Sigmoid colon (tissue), 7 donors: Measurements from ENCODE around the gene BIVM. TPM values are rescaled to one million over a fixed set of nuclear protein-coding genes. Genes with fewer than 3 reads are reported as not detected.

Experiments
- DNase-seq: peaks from one replicate; pipeline ENCODE4 v3.0.0-alpha.2; 2019
- H3K27ac ChIP-seq, 4 donors: fragments of 200-600 bp; sonication (generic); one replicate each; pipeline ENCODE4 v1.5.1; 2016 to 2019; ENCODE audit warnings: mild to moderate bottlenecking in 1 of 4
- H3K27me3 ChIP-seq, 3 donors: fragments of 200-600 bp; sonication (generic); one replicate each; pipeline ENCODE4 v1.5.1; 2019; ENCODE audit warnings: mild to moderate bottlenecking in 1 of 3
- H3K36me3 ChIP-seq, 4 donors: fragments of 200-600 bp; sonication (generic); one replicate each; pipeline ENCODE4 v1.5.1; 2016 to 2019
- H3K4me1 ChIP-seq, 4 donors: fragments of 200-600 bp; sonication (generic); one replicate each; pipeline ENCODE4 v1.5.1; 2017 to 2019
- H3K4me3 ChIP-seq, 4 donors: fragments of 200-600 bp; sonication (generic); one replicate each; pipeline ENCODE4 v1.5.1; 2017 to 2019; ENCODE audit warnings: mild to moderate bottlenecking in 2 of 4, moderate library complexity in 1 of 4
- H3K9me3 ChIP-seq, 4 donors: fragments of 200-600 bp in 3 of 4; sonication (generic) in 3 of 4; one replicate each; pipeline versions ENCODE4 v1.5.1 to v1.6.1; 2013 to 2019
- CTCF ChIP-seq, 4 experiments: fragments of 450-650 bp in 3 of 4; fragments of 200-600 bp in 1 of 4; IDR thresholded peaks; one replicate each; pipeline ENCODE4 v1.5.1; 2016 to 2019; ENCODE audit warnings: antibody characterized with exemption in 4 of 4, mild to moderate bottlenecking in 3 of 4, moderate library complexity in 2 of 4
- EP300 ChIP-seq, 4 donors: sonication (generic); formaldehyde crosslinking; IDR thresholded peaks; one replicate each; pipeline ENCODE4 v1.6.1; 2017; ENCODE audit warnings: antibody characterized with exemption in 4 of 4
- POLR2A ChIP-seq, 2 donors: fragments of 450-650 bp; IDR thresholded peaks; one replicate each; pipeline ENCODE4 v1.6.1; 2016; ENCODE audit warnings: antibody characterized with exemption in 2 of 2, mild to moderate bottlenecking in 2 of 2, moderate library complexity in 2 of 2
- POLR2AphosphoS5 ChIP-seq, 4 donors: sonication (generic); formaldehyde crosslinking; IDR thresholded peaks; one replicate each; pipeline ENCODE4 v1.6.1; 2017; ENCODE audit warnings: antibody characterized with exemption in 4 of 4
- WGBS, 2 donors: extraction: QIAGEN DNeasy Blood & Tissue Kit; methylation state at CpG; one replicate each; pipeline ENCODE4 v1.1.7; 2013; 5-methylcytosine and 5-hydroxymethylcytosine counted together
- intact Hi-C: fragments of 100-400 bp; cut with DNase I; formaldehyde crosslinking; loops from one replicate; pipeline ENCODE4 v1.15.1; 2023
- polyA plus RNA-seq, 3 donors: library from polyadenylated mRNA; stranded (reverse); fragments of 200-250 nt; gene quantifications; one replicate each; pipeline ENCODE4 v1.2.3, GENCODE V29; 2013
- total RNA-seq, 4 donors: library from RNA; depleted of rRNA; stranded (reverse); fragments of >200 nt; gene quantifications; one replicate each; pipeline ENCODE4 v1.1.0, GENCODE V29; 2016
- donor health status: healthy with polysubstance abuse.
- donor health status: Bipolar disorder and iron deficiency.
- donor health status: healthy.

The BIVM gene
- total and polyA plus RNA-seq, 7 donors, result 5.4 to 31.0 (median 14.8) TPM

DNA sequence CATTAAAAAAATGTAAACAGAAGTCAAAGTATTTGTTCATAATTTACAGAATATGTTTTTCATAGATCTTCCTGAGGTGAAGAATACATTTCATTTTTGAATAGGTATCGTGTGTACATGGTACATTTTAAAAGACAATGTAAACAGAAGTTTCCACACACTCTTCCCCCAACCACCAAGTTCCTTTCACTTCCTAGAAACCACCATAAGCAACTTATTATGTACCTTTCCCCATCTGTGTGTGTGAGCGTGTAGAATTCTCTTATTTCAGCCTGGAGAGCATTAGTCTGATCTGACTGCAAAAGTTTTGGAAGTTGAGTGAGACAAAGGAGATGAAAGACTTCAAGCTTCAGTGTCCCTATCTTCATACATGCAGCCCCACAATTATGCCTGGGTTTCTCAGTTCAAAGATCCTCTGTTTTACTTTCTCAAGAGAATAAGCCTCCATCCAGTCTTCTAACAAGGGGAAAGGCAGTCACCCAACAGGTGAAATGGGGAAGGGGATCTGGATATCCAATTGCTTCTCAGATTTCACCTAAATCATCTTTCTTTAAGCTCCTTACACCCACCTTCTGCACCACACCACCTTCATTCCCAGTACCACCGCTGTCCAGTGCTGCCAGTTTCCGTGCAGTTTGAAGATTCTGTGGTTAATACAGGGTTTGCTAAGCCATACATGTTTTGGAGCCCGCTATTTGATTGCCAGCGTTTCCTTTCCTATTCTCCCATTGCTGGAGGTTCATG lies 27.4 kb upstream of the BIVM start:
- Histone ChIP-seq H3K36me3 (peaks cover 0 to 12% (median 0%) of the 10 kb centered on the region in 4 donors), H3K4me1 (peaks cover 0 to 18% (median 11%) of the 10 kb centered on the region in 4 donors), H3K4me3 (no peak overlapping the region), H3K27ac (no peak overlapping the region), H3K27me3 (no peaks in the 10 kb centered on the region), H3K9me3 (no peaks in the 10 kb centered on the region)
- WGBS, 2 donors, result 82 to 94% methylated on average over 6 of the region's 6 CpGs
- TF ChIP-seq POLR2A (IDR thresholded peaks at IDR 0.05) (no peak), POLR2AphosphoS5 (IDR thresholded peaks at IDR 0.05) (no peak), CTCF (IDR thresholded peaks at IDR 0.05) (no peak), EP300 (IDR thresholded peaks at IDR 0.05) (no peak)
- intact Hi-C loops, result loop anchor here (2.0 to 5.0 kb wide), 2 partner anchors 76 to 175 kb away; partner anchors contain the start of genes ERCC5 and TPP2
- no peak for DNase-seq

GRCh38 chr13:102772042-102772425 lies 26.9 kb upstream of the BIVM start:
- DNase-seq, result no peak
- H3K36me3 ChIP-seq, result peaks cover 0 to 10% (median 0%) of the 10 kb centered on the region in 4 donors
- no peaks in the 10 kb centered on the region for H3K9me3 ChIP-seq
- TF ChIP-seq EP300 (IDR thresholded peaks at IDR 0.05) (no peak), POLR2AphosphoS5 (IDR thresholded peaks at IDR 0.05) (no peak), POLR2A (IDR thresholded peaks at IDR 0.05) (no peak), CTCF (IDR thresholded peaks at IDR 0.05) (no peak)
- intact Hi-C loops, result loop anchor here (2.0 to 5.0 kb wide), 2 partner anchors 75 to 175 kb away; partner anchors contain the start of genes ERCC5 and TPP2
- H3K27me3 ChIP-seq, result no peaks in the 10 kb centered on the region
- H3K4me1 ChIP-seq, result peaks cover 0 to 18% (median 11%) of the 10 kb centered on the region in 4 donors
- no peak overlapping the region for H3K27ac ChIP-seq
- H3K4me3 ChIP-seq, result no peak overlapping the region
- WGBS, 2 donors, result 93 to 94% methylated on average over 16 of the region's 16 CpGs

DNA sequence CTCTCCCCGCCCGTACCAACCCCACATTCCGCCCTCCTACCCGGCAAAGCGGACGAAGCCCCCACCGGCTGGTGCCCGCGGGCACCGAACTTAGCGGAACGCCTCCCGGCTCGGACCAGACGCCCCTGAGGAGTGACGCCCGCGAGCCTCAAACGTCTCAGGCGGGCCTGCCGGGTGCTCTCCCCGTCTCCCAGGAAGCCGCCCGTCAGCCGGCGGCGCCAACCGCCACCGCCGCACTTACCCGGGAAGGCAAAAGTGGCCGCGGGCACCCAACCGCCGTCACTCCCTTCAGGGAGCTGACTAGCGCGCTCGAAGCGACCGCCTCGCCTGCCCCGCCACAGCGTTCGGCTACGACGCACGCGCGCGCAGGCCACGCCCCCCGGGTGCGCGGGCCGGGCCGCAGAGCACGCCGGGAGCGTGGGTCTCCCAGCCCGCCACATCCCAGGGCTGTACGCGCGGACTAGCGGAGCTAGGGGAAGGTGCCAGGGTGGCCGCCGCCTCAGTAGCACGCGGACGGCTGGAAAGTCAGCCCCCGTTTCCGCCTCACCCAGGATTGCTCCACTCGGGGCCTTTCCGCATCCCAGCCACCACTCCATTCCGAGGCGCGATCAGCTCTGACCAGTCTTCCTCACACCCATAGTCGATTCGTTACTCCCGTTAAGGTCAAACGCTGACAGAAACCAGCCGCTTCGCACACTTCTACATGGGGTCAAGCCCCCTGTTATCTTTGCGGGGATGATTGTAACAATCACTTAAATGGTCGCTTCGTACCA lies 25.3 kb upstream of the BIVM start, which contains the start of gene TEX30:
Gene TEX30, minus strand, starts transcription at position 346 of the 773 bp plus-strand sequence. CDS start 3,760 bp downstream, outside the sequence.
- Histone ChIP-seq H3K36me3 (no peaks in the 10 kb centered on the region), H3K9me3 (no peaks in the 10 kb centered on the region), H3K4me1 (peaks cover 0 to 18% (median 11%) of the 10 kb centered on the region in 4 donors), H3K4me3 (peak within 1 kb of the TSS; percentile 66 to 91 (median 80)), H3K27ac (peak within 1 kb of the TSS; percentile 82 to 90 (median 90)), H3K27me3 (no peaks in the 10 kb centered on the region)
- intact Hi-C loops, result loop anchor here (1.0 to 5.0 kb wide), 3 partner anchors 26 to 177 kb away; partner anchors contain the start of genes BIVM, ERCC5 and TPP2
- 2 to 3% methylated on average over 85 of the region's 85 CpGs for WGBS, 2 donors
- DNase-seq, result peak; percentile 89
- peak; percentile 76 to 90 (median 85) for TF ChIP-seq POLR2AphosphoS5 (IDR thresholded peaks at IDR 0.05)
- no peak for TF ChIP-seq EP300 (IDR thresholded peaks at IDR 0.05)
- TF ChIP-seq POLR2A (IDR thresholded peaks at IDR 0.05), result peak; percentile 44 to 46
- TF ChIP-seq CTCF (IDR thresholded peaks at IDR 0.05), result no peak

DNA sequence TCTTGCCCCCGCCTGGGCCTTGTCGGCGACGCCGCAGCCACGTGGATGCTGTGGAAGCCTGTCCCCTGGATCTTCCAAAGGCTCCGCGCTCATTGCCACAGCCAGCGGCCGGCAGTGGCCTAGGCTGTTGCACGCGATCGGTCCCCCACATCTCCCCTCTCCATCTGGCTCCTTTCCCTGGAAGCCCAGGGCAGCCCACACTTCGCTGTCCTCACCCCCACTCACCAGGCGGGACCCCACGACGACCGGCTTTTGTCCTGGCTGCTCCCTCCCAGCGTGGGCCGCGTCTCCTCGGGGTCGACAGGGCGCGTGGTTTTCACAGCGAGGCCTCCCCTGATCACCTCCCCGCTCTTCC lies 24.7 kb upstream of the BIVM start:
- 73 to 91% methylated on average over 27 of the region's 27 CpGs for WGBS, 2 donors
- Histone ChIP-seq H3K4me1 (peaks cover 0 to 18% (median 11%) of the 10 kb centered on the region in 4 donors), H3K9me3 (no peaks in the 10 kb centered on the region), H3K27me3 (no peaks in the 10 kb centered on the region), H3K27ac (peak overlapping the region; percentile 82 to 90 (median 90)), H3K4me3 (peak overlapping the region; percentile 66 to 91 (median 80)), H3K36me3 (no peaks in the 10 kb centered on the region)
- no peak for TF ChIP-seq POLR2AphosphoS5 (IDR thresholded peaks at IDR 0.05)
- TF ChIP-seq CTCF (IDR thresholded peaks at IDR 0.05), result no peak
- no peak for TF ChIP-seq EP300 (IDR thresholded peaks at IDR 0.05)
- no peak for TF ChIP-seq POLR2A (IDR thresholded peaks at IDR 0.05)
- intact Hi-C loops, result loop anchor here (5.0 kb wide), 1 partner anchor 73 kb away; the partner anchor contains the start of gene ERCC5
- DNase-seq, result no peak
